PC-9 (cell line): ENCODE results near the gene NT5M. TPM values are rescaled to one million over a fixed set of nuclear protein-coding genes. Genes with fewer than 3 reads are reported as not detected.

Source experiments
- BruUV-seq: library from RNA; stranded (reverse); fragments of 400-500 nt; replicated peaks from 2 replicates; lab custom pipeline; 2021; lab: Mats Ljungman, UMichigan
- CTCF ChIA-PET: fragments of 300-600 bp; sonication (Branson Sonifier 250); formaldehyde crosslinking; loops from one replicate; lab custom pipeline; 2022; ENCODE audit warnings: antibody characterized with exemption; lab: Charles Lee
- POLR2A ChIA-PET: fragments of 300-600 bp; sonication (Branson Sonifier 250); formaldehyde crosslinking; loops from one replicate; lab custom pipeline; 2022; ENCODE audit warnings: antibody characterized with exemption; ENCODE audit not compliant: unreplicated experiment; lab: Charles Lee
- DNase-seq, 2 experiments: peaks; one replicate each; pipeline versions ENCODE4 v3.0.0 to v3.0.0-alpha.2; 2015 to 2022; ENCODE audit warnings: mixed read lengths in 1 of 2
- H2AFZ ChIP-seq: fragments of 200-600 bp; sonication (generic); 2 replicates; pipeline ENCODE4 v1.8.1; 2017; ENCODE audit warnings: antibody characterized with exemption
- H3F3A ChIP-seq: fragments of 200-600 bp; sonication (generic); 2 replicates; pipeline ENCODE4 v1.8.1; 2017; ENCODE audit warnings: antibody characterized with exemption, mild to moderate bottlenecking, low read depth; ENCODE audit not compliant: insufficient read depth
- H3K27ac ChIP-seq: fragments of 200-600 bp; sonication (generic); 2 replicates; pipeline ENCODE4 v1.6.1; 2016; ENCODE audit warnings: mixed run types
- H3K27me3 ChIP-seq: fragments of 200-600 bp; sonication (generic); 2 replicates; pipeline ENCODE4 v1.6.1; 2016; ENCODE audit warnings: low read depth, mixed run types; ENCODE audit not compliant: insufficient read depth
- H3K36me3 ChIP-seq: fragments of 200-600 bp; sonication (generic); 2 replicates; pipeline ENCODE4 v1.6.1; 2016; ENCODE audit warnings: low read depth, mixed run types
- H3K4me1 ChIP-seq: fragments of 200-600 bp; sonication (generic); replicated peaks from 2 replicates; pipeline ENCODE4 v1.6.1; 2016; ENCODE audit warnings: mixed run types; ENCODE audit not compliant: insufficient read depth
- H3K4me2 ChIP-seq: fragments of 200-600 bp; sonication (generic); 2 replicates; pipeline ENCODE4 v1.6.1; 2017; ENCODE audit warnings: mixed run types
- H3K4me3 ChIP-seq: fragments of 200-600 bp; sonication (generic); 2 replicates; pipeline ENCODE4 v1.6.1; 2016; ENCODE audit warnings: mixed run types
- H3K79me2 ChIP-seq: fragments of 200-600 bp; sonication (generic); 2 replicates; pipeline ENCODE4 v1.6.1; 2017; ENCODE audit warnings: low read depth, mixed run types
- H3K9me2 ChIP-seq: fragments of 200-600 bp; sonication (generic); 2 replicates; pipeline ENCODE4 v1.8.1; 2017; ENCODE audit warnings: mild to moderate bottlenecking; ENCODE audit not compliant: insufficient read depth
- H3K9me3 ChIP-seq: fragments of 200-600 bp; sonication (generic); 2 replicates; pipeline ENCODE4 v1.8.1; 2016; ENCODE audit warnings: low read depth; ENCODE audit not compliant: insufficient read depth
- H4K20me1 ChIP-seq: fragments of 200-600 bp; sonication (generic); 2 replicates; pipeline ENCODE4 v1.8.1; 2017; ENCODE audit not compliant: insufficient read depth
- EZH2 ChIP-seq: fragments of 200-600 bp; sonication (generic); IDR thresholded peaks from 2 replicates; pipeline ENCODE4 v1.8.0; 2017; ENCODE audit warnings: antibody characterized with exemption, low read depth
- intact Hi-C: fragments of 100-400 bp; cut with micrococcal nuclease; formaldehyde crosslinking; loops from one replicate; pipeline ENCODE4 v1.10.0; 2022; ENCODE audit not compliant: unreplicated experiment
- total RNA-seq: library from RNA; stranded (reverse); gene quantifications from 2 replicates; pipeline ENCODE4 v1.2.3, GENCODE V29; 2021
- TF ChIP-seq, protein P1 (sequence below): fragments of 200-600 bp; sonication (generic); conservative IDR thresholded peaks from 2 replicates; pipeline ENCODE4 v1.6.1; 2017; ENCODE audit warnings: mixed run types, antibody characterized with exemption, mild to moderate bottlenecking, moderate library complexity

NT5M gene
- total RNA-seq, 1 experiment from 2014 or later, result 6.2 TPM

DNA sequence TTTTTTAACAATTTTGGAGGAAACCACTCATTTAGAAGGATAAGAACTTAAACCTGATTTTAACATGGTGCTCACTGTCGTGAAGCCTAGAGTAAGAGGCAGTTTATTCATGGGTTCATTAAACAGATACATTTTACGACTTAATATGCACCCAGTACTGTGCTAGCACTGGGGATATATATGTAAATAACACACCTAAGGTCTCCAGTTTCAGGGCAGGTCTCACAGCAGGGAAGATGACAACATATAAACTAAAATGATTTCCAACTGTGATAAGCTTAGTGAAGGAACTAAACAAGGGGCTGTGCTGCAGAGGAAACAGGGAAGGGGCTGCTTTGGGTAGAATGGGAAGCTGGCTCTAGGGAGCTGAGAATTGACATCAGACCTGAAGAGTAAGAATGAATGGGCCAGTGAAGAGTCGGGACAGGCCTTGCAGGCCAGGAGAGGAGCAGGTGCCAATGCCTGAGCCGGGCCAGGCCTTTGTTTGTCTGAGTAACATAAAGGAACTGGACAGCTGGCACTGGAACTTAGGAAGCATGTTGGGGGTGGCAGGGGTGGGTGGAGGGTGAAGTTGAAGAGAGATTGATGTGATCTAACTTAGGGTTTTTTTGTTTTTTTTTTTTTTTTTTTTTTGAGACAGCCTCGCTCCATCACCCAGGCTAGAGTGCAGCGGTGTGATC is 12.1 kb downstream of the NT5M start:
- Histone ChIP-seq H2AFZ (no peak overlapping the region), H3K4me3 (no peak overlapping the region), H4K20me1 (no peaks in the 10 kb centered on the region), H3F3A (no peaks in the 10 kb centered on the region), H3K79me2 (no peaks in the 10 kb centered on the region), H3K4me2 (no peak overlapping the region), H3K36me3 (no peaks in the 10 kb centered on the region), H3K4me1 (no peaks in the 10 kb centered on the region), H3K27me3 (no peaks in the 10 kb centered on the region), H3K9me2 (no peaks in the 10 kb centered on the region), H3K9me3 (no peaks in the 10 kb centered on the region), H3K27ac (no peak overlapping the region)
- no TSS peak for BruUV-seq
- TF ChIP-seq, protein P1, sequence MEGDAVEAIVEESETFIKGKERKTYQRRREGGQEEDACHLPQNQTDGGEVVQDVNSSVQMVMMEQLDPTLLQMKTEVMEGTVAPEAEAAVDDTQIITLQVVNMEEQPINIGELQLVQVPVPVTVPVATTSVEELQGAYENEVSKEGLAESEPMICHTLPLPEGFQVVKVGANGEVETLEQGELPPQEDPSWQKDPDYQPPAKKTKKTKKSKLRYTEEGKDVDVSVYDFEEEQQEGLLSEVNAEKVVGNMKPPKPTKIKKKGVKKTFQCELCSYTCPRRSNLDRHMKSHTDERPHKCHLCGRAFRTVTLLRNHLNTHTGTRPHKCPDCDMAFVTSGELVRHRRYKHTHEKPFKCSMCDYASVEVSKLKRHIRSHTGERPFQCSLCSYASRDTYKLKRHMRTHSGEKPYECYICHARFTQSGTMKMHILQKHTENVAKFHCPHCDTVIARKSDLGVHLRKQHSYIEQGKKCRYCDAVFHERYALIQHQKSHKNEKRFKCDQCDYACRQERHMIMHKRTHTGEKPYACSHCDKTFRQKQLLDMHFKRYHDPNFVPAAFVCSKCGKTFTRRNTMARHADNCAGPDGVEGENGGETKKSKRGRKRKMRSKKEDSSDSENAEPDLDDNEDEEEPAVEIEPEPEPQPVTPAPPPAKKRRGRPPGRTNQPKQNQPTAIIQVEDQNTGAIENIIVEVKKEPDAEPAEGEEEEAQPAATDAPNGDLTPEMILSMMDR, result no peak
- DNase-seq, result no peak
- intact Hi-C loops, result no loop called here
- ChIA-PET POLR2A (no interaction called here), CTCF (interaction anchor here (0.6 kb wide), 1 partner anchor 396 kb away, joined by 4 read pairs; no protein-coding TSS in a partner anchor)

- BruUV-seq, result no TSS peak
- intact Hi-C loops, result no loop called here
- Histone ChIP-seq H3F3A (no peaks in the 10 kb centered on the region), H3K4me2 (no peak overlapping the region), H3K36me3 (no peaks in the 10 kb centered on the region), H3K9me3 (no peaks in the 10 kb centered on the region), H3K27me3 (no peaks in the 10 kb centered on the region), H4K20me1 (no peaks in the 10 kb centered on the region), H3K79me2 (no peaks in the 10 kb centered on the region), H3K9me2 (no peaks in the 10 kb centered on the region), H3K4me3 (no peak overlapping the region), H3K27ac (no peak overlapping the region), H3K4me1 (no peaks in the 10 kb centered on the region), H2AFZ (no peak overlapping the region)
- ChIA-PET CTCF (no interaction called here), POLR2A (no interaction called here)
- DNase-seq, result no peak
- TF ChIP-seq EZH2, result no peak
- TF ChIP-seq, protein P1, result no peak
These were observed 17.2 kb downstream of the NT5M start for GRCh38 chr17:17320188-17320910.

- Histone ChIP-seq H4K20me1 (no peaks in the 10 kb centered on the region), H3K36me3 (no peaks in the 10 kb centered on the region), H3K4me1 (no peaks in the 10 kb centered on the region), H2AFZ (no peak overlapping the region), H3K4me3 (no peak overlapping the region), H3K4me2 (no peak overlapping the region), H3K27ac (no peak overlapping the region), H3F3A (no peaks in the 10 kb centered on the region), H3K9me3 (no peaks in the 10 kb centered on the region), H3K79me2 (no peaks in the 10 kb centered on the region), H3K27me3 (no peaks in the 10 kb centered on the region), H3K9me2 (no peaks in the 10 kb centered on the region)
- ChIA-PET CTCF (no interaction called here), POLR2A (no interaction called here)
- DNase-seq, result no peak
- BruUV-seq, result no TSS peak
- intact Hi-C loops, result no loop called here
- TF ChIP-seq, protein P1, result no peak
- no peak for TF ChIP-seq EZH2
These were observed 17.7 kb downstream of the NT5M start for GRCh38 chr17:17320911-17321220.
